HEK293 (cell line): ENCODE results near the gene PPY.

Experiments
- ZNF585B ChIP-seq: fragments of 450-650 bp; formaldehyde crosslinking; IDR thresholded peaks from 2 replicates; pipeline ENCODE4 v1.5.1; 2016; ENCODE audit warnings: missing biosample characterization, missing genetic modification characterization
- ZNF677 ChIP-seq: fragments of 450-650 bp; IDR thresholded peaks from 2 replicates; pipeline ENCODE4 v1.5.0; 2018; ENCODE audit warnings: missing biosample characterization, mild to moderate bottlenecking, missing genetic modification characterization, moderate library complexity
- TF ChIP-seq, protein P1 (sequence below): fragments of 450-650 bp; formaldehyde crosslinking; conservative IDR thresholded peaks from 2 replicates; pipeline ENCODE4 v1.5.1; 2016; ENCODE audit warnings: low read depth, missing biosample characterization, missing genetic modification characterization
- TF ChIP-seq, protein P2 (sequence below): fragments of 450-650 bp; formaldehyde crosslinking; IDR thresholded peaks from 2 replicates; pipeline ENCODE4 v1.5.1; 2016; ENCODE audit warnings: missing biosample characterization, missing genetic modification characterization

PPY gene

DNA sequence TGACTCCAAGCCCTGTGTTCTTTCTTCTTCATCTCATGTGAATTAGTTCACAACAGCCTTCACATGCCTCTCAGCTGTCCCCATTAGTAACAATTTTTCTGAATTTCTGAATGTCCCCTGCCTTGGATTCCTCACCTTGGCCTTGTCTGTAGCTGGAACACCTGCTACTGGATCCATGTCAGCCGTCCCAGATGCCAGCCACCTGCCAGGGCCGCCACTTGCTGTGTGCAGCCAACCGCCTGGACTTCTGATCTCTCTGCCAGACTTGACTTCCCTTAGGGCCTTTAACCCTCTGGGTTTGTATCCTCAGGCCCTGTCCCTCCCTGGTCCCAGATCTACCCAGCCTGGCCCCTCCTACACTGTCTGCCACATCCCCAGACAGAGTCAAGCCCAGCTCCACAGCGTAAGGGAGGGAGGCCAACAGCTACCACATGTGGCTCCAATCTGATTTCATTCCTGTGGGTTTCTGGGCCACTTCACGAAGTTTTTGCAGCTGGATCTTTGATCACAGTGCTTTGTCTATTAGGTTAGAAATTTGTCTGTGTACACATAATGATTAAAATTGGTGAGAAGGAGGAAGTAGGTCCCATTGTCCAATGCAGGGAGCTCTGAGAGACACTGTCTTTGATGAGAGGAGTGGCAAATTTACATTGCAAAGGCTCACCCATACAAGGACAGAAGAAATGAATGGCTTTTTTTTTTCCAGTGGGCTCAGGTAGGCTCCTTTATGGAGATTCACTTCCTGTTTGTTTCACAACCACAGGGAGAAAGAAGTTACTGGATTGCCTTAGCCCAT, 50.2 kb downstream of the PPY start (continued):
- TF ChIP-seq, protein P1, sequence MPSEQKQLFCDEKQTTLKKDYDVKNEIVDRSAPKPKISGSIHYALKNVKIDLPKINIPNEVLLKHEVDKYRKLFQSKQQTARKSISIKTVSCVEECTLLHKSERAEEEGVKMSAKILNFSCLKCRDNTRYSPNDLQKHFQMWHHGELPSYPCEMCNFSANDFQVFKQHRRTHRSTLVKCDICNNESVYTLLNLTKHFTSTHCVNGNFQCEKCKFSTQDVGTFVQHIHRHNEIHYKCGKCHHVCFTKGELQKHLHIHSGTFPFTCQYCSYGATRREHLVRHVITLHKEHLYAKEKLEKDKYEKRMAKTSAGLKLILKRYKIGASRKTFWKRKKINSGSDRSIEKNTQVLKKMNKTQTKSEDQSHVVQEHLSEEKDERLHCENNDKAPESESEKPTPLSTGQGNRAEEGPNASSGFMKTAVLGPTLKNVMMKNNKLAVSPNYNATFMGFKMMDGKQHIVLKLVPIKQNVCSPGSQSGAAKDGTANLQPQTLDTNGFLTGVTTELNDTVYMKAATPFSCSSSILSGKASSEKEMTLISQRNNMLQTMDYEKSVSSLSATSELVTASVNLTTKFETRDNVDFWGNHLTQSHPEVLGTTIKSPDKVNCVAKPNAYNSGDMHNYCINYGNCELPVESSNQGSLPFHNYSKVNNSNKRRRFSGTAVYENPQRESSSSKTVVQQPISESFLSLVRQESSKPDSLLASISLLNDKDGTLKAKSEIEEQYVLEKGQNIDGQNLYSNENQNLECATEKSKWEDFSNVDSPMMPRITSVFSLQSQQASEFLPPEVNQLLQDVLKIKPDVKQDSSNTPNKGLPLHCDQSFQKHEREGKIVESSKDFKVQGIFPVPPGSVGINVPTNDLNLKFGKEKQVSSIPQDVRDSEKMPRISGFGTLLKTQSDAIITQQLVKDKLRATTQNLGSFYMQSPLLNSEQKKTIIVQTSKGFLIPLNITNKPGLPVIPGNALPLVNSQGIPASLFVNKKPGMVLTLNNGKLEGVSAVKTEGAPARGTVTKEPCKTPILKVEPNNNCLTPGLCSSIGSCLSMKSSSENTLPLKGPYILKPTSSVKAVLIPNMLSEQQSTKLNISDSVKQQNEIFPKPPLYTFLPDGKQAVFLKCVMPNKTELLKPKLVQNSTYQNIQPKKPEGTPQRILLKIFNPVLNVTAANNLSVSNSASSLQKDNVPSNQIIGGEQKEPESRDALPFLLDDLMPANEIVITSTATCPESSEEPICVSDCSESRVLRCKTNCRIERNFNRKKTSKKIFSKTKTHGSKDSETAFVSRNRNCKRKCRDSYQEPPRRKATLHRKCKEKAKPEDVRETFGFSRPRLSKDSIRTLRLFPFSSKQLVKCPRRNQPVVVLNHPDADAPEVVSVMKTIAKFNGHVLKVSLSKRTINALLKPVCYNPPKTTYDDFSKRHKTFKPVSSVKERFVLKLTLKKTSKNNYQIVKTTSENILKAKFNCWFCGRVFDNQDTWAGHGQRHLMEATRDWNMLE (tag by site-specific recombination) = no peak
- TF ChIP-seq, protein P2, sequence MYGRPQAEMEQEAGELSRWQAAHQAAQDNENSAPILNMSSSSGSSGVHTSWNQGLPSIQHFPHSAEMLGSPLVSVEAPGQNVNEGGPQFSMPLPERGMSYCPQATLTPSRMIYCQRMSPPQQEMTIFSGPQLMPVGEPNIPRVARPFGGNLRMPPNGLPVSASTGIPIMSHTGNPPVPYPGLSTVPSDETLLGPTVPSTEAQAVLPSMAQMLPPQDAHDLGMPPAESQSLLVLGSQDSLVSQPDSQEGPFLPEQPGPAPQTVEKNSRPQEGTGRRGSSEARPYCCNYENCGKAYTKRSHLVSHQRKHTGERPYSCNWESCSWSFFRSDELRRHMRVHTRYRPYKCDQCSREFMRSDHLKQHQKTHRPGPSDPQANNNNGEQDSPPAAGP = no peak
- TF ChIP-seq ZNF677 (tag by site-specific recombination) = no peak
- no peak for TF ChIP-seq ZNF585B (tag by site-specific recombination)
